GM23338 (cell line): ENCODE measurements around the gene VMO1. TPM values are rescaled to one million over a fixed set of nuclear protein-coding genes. Genes with fewer than 3 reads are reported as not detected.

ENCODE experiments used
- ATAC-seq: fragments of 200-7000 bp; cut with Tn5 transposase; 3 replicates; pipeline ENCODE4 v1.9.1; 2020
- DNase-seq: peaks from one replicate; pipeline ENCODE4 v3.0.0-alpha.2; 2015; ENCODE audit warnings: low spot score
- H2AFZ ChIP-seq: fragments of 200-600 bp; sonication (generic); 2 replicates; pipeline ENCODE4 v1.8.0; 2016; ENCODE audit warnings: antibody characterized with exemption, mild to moderate bottlenecking, moderate library complexity
- H3F3A ChIP-seq: fragments of 200-600 bp; sonication (generic); replicated peaks from 2 replicates; pipeline ENCODE4 v1.8.0; 2017; ENCODE audit warnings: antibody characterized with exemption, mixed run types, low read depth
- H3K27ac ChIP-seq: fragments of 200-600 bp; sonication (generic); 2 replicates; pipeline ENCODE4 v1.6.1; 2016; ENCODE audit warnings: low read depth
- H3K27me3 ChIP-seq: fragments of 200-600 bp; sonication (generic); 2 replicates; pipeline ENCODE4 v1.8.0; 2016; ENCODE audit warnings: mild to moderate bottlenecking, mixed run types, moderate library complexity; ENCODE audit not compliant: insufficient read depth
- H3K36me3 ChIP-seq: fragments of 200-600 bp; sonication (generic); 2 replicates; pipeline ENCODE4 v1.8.0; 2016; ENCODE audit warnings: mild to moderate bottlenecking; ENCODE audit not compliant: insufficient read depth
- H3K4me1 ChIP-seq: fragments of 200-600 bp; sonication (generic); 2 replicates; pipeline ENCODE4 v1.8.0; 2016; ENCODE audit warnings: mild to moderate bottlenecking, moderate library complexity; ENCODE audit not compliant: insufficient read depth
- H3K4me2 ChIP-seq: fragments of 200-600 bp; sonication (generic); 2 replicates; pipeline ENCODE4 v1.7.1; 2017; ENCODE audit warnings: mixed run types
- H3K4me3 ChIP-seq: fragments of 200-600 bp; sonication (generic); 2 replicates; pipeline ENCODE4 v1.6.1; 2016; ENCODE audit warnings: mixed run types
- H3K79me2 ChIP-seq: fragments of 200-600 bp; sonication (generic); replicated peaks from 2 replicates; pipeline ENCODE4 v1.8.0; 2017; ENCODE audit warnings: mild to moderate bottlenecking; ENCODE audit not compliant: insufficient read depth
- H3K9me2 ChIP-seq: fragments of 200-600 bp; sonication (generic); 2 replicates; pipeline ENCODE4 v1.8.0; 2017; ENCODE audit not compliant: insufficient read depth
- H4K20me1 ChIP-seq: fragments of 200-600 bp; sonication (generic); replicated peaks from 2 replicates; pipeline ENCODE4 v1.8.0; 2017; ENCODE audit warnings: mild to moderate bottlenecking; ENCODE audit not compliant: insufficient read depth
- H3K27ac Mint-ChIP-seq: 2 replicates; pipeline ENCODE4 v1.8.0; 2020; ENCODE audit warnings: inconsistent platforms, mild to moderate bottlenecking, moderate library complexity, mixed read lengths
- H3K27me3 Mint-ChIP-seq: 3 replicates; pipeline ENCODE4 v1.8.0; 2022; ENCODE audit warnings: low read depth, mild to moderate bottlenecking, moderate library complexity, mixed read lengths, inconsistent platforms; ENCODE audit not compliant: insufficient read depth, poor library complexity
- H3K36me3 Mint-ChIP-seq: 3 replicates; pipeline ENCODE4 v1.8.0; 2021; ENCODE audit warnings: low read depth, mild to moderate bottlenecking, inconsistent platforms, moderate library complexity, mixed read lengths
- H3K4me1 Mint-ChIP-seq: 3 replicates; pipeline ENCODE4 v1.8.0; 2020; ENCODE audit warnings: mild to moderate bottlenecking, inconsistent platforms, mixed read lengths
- H3K4me3 Mint-ChIP-seq: 3 replicates; pipeline ENCODE4 v1.8.0; 2021; ENCODE audit warnings: moderate library complexity, mild to moderate bottlenecking, inconsistent platforms, mixed read lengths
- H3K9me3 Mint-ChIP-seq: 3 replicates; pipeline ENCODE4 v1.8.0; 2020; ENCODE audit warnings: moderate library complexity, mild to moderate bottlenecking, inconsistent platforms, mixed read lengths
- CREB1 ChIP-seq: fragments of 250-450 bp; sonication (Bioruptor Pico); IDR thresholded peaks from 2 replicates; pipeline ENCODE4 v1.5.0; 2020; ENCODE audit warnings: low read depth, mild to moderate bottlenecking, moderate library complexity
- EZH2 ChIP-seq: fragments of 200-600 bp; sonication (generic); IDR thresholded peaks from one replicate; pipeline ENCODE4 v1.8.0; 2017; ENCODE audit warnings: antibody characterized with exemption, mild to moderate bottlenecking, low read depth; ENCODE audit not compliant: unreplicated experiment
- EZH2phosphoT487 ChIP-seq: fragments of 200-600 bp; sonication (generic); IDR thresholded peaks from one replicate; pipeline ENCODE4 v1.8.1; 2018; ENCODE audit warnings: antibody characterized with exemption; ENCODE audit not compliant: unreplicated experiment
- JUNB ChIP-seq: IDR thresholded peaks from one replicate; pipeline ENCODE4 v1.6.1; 2016; ENCODE audit warnings: antibody characterized with exemption; ENCODE audit not compliant: unreplicated experiment
- NANOG ChIP-seq: IDR thresholded peaks from 2 replicates; pipeline ENCODE4 v1.6.1; 2016; ENCODE audit warnings: antibody characterized with exemption, borderline replicate concordance
- POLR2AphosphoS5 ChIP-seq: IDR thresholded peaks from 2 replicates; pipeline ENCODE4 v1.6.1; 2016; ENCODE audit warnings: antibody characterized with exemption, low read depth
- STAT1 ChIP-seq: IDR thresholded peaks from one replicate; pipeline ENCODE4 v1.6.1; 2016; ENCODE audit warnings: antibody characterized with exemption; ENCODE audit not compliant: unreplicated experiment
- ZNF114 ChIP-seq: fragments of 250-450 bp; sonication (Bioruptor Pico); IDR thresholded peaks from 2 replicates; pipeline ENCODE4 v1.5.0; 2020; ENCODE audit warnings: mild to moderate bottlenecking, moderate library complexity
- ZNF331 ChIP-seq: fragments of 250-450 bp; sonication (Bioruptor Pico); IDR thresholded peaks from 2 replicates; pipeline ENCODE4 v1.5.0; 2020; ENCODE audit warnings: low read depth, mild to moderate bottlenecking, moderate library complexity
- polyA plus RNA-seq: library from polyadenylated mRNA; unstranded; fragments of >200 nt; fragmentation: Nextera tagmentation; extraction: Ambion mirVana; gene quantifications from 2 replicates; pipeline ENCODE4 v1.2.1, GENCODE V29; 2016
- total RNA-seq: library from RNA; depleted of rRNA; stranded (reverse); fragments of >200 nt; shearing (Covaris generic); gene quantifications from 2 replicates; pipeline ENCODE4 v1.2.3, GENCODE V29; 2014
- TF ChIP-seq, protein P1 (sequence below): IDR thresholded peaks from 2 replicates; pipeline ENCODE4 v1.6.1; 2016; ENCODE audit warnings: antibody characterized with exemption
- TF ChIP-seq, protein P2 (sequence below): fragments of 250-450 bp; sonication (Bioruptor Pico); IDR thresholded peaks from 2 replicates; pipeline ENCODE4 v1.5.0; 2020; ENCODE audit warnings: mild to moderate bottlenecking, moderate library complexity
- TF ChIP-seq, protein P3 (sequence below), 2 experiments: fragments of 200-600 bp in 1 of 2; sonication (generic) in 1 of 2; conservative IDR thresholded peaks; 2 replicates each; pipeline versions ENCODE4 v1.5.1 to v1.6.1; 2016 to 2017; ENCODE audit warnings: antibody characterized with exemption in 2 of 2, low read depth in 2 of 2, mild to moderate bottlenecking in 2 of 2, moderate library complexity in 1 of 2
- TF ChIP-seq, protein P4 (sequence below): IDR thresholded peaks from one replicate; pipeline ENCODE4 v1.6.1; 2018; ENCODE audit warnings: antibody characterized with exemption; ENCODE audit not compliant: unreplicated experiment

VMO1 gene
- total and polyA plus RNA-seq, 2 experiments from 2014 or later = 0.38 to 0.47 TPM

DNA sequence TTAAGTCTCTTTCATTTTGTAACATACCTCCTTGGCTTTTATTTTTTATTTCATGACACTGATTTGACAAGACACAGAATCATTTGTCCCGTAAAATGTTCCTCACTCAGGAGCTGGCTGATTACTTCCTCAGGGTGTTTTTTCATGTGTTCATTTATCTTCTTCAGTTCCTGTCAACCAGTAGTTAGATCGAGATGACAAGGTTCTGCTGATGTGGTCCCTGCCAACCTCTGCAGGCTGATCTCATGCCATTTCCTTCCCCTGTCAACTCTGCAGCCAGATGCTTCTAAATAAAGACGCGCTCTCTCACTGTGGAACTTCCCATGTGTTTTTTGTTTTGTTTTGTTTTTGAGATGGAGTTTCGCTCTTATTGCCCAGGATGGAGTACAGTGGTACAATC lies 38.3 kb downstream of the VMO1 start:
- TF ChIP-seq ZNF114 (CRISPR knock-in tag) (no peak), ZNF331 (CRISPR knock-in tag) (no peak), NANOG (no peak), POLR2AphosphoS5 (no peak), EZH2phosphoT487 (no peak), STAT1 (no peak), JUNB (no peak), CREB1 (CRISPR knock-in tag) (no peak), EZH2 (no peak)
- TF ChIP-seq, protein P1, sequence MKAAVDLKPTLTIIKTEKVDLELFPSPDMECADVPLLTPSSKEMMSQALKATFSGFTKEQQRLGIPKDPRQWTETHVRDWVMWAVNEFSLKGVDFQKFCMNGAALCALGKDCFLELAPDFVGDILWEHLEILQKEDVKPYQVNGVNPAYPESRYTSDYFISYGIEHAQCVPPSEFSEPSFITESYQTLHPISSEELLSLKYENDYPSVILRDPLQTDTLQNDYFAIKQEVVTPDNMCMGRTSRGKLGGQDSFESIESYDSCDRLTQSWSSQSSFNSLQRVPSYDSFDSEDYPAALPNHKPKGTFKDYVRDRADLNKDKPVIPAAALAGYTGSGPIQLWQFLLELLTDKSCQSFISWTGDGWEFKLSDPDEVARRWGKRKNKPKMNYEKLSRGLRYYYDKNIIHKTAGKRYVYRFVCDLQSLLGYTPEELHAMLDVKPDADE = no peak
- TF ChIP-seq, protein P2, sequence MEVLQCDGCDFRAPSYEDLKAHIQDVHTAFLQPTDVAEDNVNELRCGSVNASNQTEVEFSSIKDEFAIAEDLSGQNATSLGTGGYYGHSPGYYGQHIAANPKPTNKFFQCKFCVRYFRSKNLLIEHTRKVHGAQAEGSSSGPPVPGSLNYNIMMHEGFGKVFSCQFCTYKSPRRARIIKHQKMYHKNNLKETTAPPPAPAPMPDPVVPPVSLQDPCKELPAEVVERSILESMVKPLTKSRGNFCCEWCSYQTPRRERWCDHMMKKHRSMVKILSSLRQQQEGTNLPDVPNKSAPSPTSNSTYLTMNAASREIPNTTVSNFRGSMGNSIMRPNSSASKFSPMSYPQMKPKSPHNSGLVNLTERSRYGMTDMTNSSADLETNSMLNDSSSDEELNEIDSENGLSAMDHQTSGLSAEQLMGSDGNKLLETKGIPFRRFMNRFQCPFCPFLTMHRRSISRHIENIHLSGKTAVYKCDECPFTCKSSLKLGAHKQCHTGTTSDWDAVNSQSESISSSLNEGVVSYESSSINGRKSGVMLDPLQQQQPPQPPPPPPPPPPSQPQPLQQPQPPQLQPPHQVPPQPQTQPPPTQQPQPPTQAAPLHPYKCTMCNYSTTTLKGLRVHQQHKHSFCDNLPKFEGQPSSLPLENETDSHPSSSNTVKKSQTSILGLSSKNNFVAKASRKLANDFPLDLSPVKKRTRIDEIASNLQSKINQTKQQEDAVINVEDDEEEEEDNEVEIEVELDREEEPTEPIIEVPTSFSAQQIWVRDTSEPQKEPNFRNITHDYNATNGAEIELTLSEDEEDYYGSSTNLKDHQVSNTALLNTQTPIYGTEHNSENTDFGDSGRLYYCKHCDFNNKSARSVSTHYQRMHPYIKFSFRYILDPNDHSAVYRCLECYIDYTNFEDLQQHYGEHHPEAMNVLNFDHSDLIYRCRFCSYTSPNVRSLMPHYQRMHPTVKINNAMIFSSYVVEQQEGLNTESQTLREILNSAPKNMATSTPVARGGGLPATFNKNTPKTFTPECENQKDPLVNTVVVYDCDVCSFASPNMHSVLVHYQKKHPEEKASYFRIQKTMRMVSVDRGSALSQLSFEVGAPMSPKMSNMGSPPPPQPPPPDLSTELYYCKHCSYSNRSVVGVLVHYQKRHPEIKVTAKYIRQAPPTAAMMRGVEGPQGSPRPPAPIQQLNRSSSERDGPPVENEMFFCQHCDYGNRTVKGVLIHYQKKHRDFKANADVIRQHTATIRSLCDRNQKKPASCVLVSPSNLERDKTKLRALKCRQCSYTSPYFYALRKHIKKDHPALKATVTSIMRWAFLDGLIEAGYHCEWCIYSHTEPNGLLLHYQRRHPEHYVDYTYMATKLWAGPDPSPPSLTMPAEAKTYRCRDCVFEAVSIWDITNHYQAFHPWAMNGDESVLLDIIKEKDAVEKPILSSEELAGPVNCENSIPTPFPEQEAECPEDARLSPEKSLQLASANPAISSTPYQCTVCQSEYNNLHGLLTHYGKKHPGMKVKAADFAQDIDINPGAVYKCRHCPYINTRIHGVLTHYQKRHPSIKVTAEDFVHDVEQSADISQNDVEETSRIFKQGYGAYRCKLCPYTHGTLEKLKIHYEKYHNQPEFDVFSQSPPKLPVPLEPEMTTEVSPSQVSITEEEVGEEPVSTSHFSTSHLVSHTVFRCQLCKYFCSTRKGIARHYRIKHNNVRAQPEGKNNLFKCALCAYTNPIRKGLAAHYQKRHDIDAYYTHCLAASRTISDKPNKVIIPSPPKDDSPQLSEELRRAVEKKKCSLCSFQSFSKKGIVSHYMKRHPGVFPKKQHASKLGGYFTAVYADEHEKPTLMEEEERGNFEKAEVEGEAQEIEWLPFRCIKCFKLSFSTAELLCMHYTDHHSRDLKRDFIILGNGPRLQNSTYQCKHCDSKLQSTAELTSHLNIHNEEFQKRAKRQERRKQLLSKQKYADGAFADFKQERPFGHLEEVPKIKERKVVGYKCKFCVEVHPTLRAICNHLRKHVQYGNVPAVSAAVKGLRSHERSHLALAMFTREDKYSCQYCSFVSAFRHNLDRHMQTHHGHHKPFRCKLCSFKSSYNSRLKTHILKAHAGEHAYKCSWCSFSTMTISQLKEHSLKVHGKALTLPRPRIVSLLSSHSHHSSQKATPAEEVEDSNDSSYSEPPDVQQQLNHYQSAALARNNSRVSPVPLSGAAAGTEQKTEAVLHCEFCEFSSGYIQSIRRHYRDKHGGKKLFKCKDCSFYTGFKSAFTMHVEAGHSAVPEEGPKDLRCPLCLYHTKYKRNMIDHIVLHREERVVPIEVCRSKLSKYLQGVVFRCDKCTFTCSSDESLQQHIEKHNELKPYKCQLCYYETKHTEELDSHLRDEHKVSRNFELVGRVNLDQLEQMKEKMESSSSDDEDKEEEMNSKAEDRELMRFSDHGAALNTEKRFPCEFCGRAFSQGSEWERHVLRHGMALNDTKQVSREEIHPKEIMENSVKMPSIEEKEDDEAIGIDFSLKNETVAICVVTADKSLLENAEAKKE (CRISPR knock-in tag) = no peak
- TF ChIP-seq, protein P3, sequence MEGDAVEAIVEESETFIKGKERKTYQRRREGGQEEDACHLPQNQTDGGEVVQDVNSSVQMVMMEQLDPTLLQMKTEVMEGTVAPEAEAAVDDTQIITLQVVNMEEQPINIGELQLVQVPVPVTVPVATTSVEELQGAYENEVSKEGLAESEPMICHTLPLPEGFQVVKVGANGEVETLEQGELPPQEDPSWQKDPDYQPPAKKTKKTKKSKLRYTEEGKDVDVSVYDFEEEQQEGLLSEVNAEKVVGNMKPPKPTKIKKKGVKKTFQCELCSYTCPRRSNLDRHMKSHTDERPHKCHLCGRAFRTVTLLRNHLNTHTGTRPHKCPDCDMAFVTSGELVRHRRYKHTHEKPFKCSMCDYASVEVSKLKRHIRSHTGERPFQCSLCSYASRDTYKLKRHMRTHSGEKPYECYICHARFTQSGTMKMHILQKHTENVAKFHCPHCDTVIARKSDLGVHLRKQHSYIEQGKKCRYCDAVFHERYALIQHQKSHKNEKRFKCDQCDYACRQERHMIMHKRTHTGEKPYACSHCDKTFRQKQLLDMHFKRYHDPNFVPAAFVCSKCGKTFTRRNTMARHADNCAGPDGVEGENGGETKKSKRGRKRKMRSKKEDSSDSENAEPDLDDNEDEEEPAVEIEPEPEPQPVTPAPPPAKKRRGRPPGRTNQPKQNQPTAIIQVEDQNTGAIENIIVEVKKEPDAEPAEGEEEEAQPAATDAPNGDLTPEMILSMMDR (conservative IDR thresholded peaks at IDR 0.05; ENCODE audit: low read depth in 2 of 2) = no peak
- TF ChIP-seq, protein P4, sequence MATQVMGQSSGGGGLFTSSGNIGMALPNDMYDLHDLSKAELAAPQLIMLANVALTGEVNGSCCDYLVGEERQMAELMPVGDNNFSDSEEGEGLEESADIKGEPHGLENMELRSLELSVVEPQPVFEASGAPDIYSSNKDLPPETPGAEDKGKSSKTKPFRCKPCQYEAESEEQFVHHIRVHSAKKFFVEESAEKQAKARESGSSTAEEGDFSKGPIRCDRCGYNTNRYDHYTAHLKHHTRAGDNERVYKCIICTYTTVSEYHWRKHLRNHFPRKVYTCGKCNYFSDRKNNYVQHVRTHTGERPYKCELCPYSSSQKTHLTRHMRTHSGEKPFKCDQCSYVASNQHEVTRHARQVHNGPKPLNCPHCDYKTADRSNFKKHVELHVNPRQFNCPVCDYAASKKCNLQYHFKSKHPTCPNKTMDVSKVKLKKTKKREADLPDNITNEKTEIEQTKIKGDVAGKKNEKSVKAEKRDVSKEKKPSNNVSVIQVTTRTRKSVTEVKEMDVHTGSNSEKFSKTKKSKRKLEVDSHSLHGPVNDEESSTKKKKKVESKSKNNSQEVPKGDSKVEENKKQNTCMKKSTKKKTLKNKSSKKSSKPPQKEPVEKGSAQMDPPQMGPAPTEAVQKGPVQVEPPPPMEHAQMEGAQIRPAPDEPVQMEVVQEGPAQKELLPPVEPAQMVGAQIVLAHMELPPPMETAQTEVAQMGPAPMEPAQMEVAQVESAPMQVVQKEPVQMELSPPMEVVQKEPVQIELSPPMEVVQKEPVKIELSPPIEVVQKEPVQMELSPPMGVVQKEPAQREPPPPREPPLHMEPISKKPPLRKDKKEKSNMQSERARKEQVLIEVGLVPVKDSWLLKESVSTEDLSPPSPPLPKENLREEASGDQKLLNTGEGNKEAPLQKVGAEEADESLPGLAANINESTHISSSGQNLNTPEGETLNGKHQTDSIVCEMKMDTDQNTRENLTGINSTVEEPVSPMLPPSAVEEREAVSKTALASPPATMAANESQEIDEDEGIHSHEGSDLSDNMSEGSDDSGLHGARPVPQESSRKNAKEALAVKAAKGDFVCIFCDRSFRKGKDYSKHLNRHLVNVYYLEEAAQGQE = no peak
- H3K9me3 Mint-ChIP-seq = no peaks in the 10 kb centered on the region; the same call in 2 of the 3 replicates
- H3K4me3 Mint-ChIP-seq = no peak overlapping the region
- H3K36me3 ChIP-seq = no peaks in the 10 kb centered on the region
- H3K27me3 ChIP-seq = no peaks in the 10 kb centered on the region
- H3K4me1 Mint-ChIP-seq = peaks cover 24% of the 10 kb centered on the region; the same call in 2 of the 3 replicates
- no peaks in the 10 kb centered on the region for H3K9me2 ChIP-seq
- no peaks in the 10 kb centered on the region for H4K20me1 ChIP-seq
- H3K27me3 Mint-ChIP-seq = peaks cover 19% of the 10 kb centered on the region
- peaks cover 11% of the 10 kb centered on the region for H3K4me1 ChIP-seq
- no peak overlapping the region for H3K27ac ChIP-seq
- H3K79me2 ChIP-seq = no peaks in the 10 kb centered on the region
- H3K4me2 ChIP-seq = no peak overlapping the region
- 0 out of 2 replicates have a peak, but pooled peaks cover 13% of the 10 kb centered on the region for H3F3A ChIP-seq
- H2AFZ ChIP-seq = no peak overlapping the region
- DNase-seq = no peak
- no peak overlapping the region for H3K4me3 ChIP-seq
- H3K27ac Mint-ChIP-seq = no peak overlapping the region
- ATAC-seq = no peak
- no peaks in the 10 kb centered on the region for H3K36me3 Mint-ChIP-seq
